GM10266 (cell line): ENCODE measurements around the gene FOXR2.

Experiments
- DNase-seq: peaks from one replicate; pipeline ENCODE4 v3.0.0; 2012; ENCODE audit errors: extremely low spot score
- CTCF ChIP-seq: IDR thresholded peaks from 2 replicates; pipeline ENCODE4 v1.5.1; 2012; ENCODE audit warnings: mild to moderate bottlenecking, low read depth; ENCODE audit not compliant: control insufficient read depth, insufficient read depth; ENCODE audit errors: missing control alignments

The FOXR2 gene

GRCh38 chrX:55668084-55668483 is 44.9 kb downstream of the FOXR2 start:
- TF ChIP-seq CTCF: no peak
- DNase-seq: no peak
